Measurements from ENCODE around the gene CFAP90.

The CFAP90 gene

GRCh38 chr5:7787770-7788169, 63.2 kb downstream of the CFAP90 start:
- Mint-ChIP-seq H3K27me3 (peaks cover 24% of the 10 kb centered on the region), H3K9me3 (ENCODE audit: low read depth) (no peaks in the 10 kb centered on the region), H3K4me1 (ENCODE audit: low read depth) (no peaks in the 10 kb centered on the region), H3K36me3 (no peaks in the 10 kb centered on the region), H3K27ac (no peak overlapping the region), H3K4me3 (no peak overlapping the region)

- Mint-ChIP-seq H3K4me3 (no peak overlapping the region), H3K27ac (no peak overlapping the region), H3K4me1 (ENCODE audit: low read depth) (peaks cover under 1% of the 10 kb centered on the region), H3K9me3 (ENCODE audit: low read depth) (no peaks in the 10 kb centered on the region), H3K27me3 (peaks cover 43% of the 10 kb centered on the region), H3K36me3 (no peaks in the 10 kb centered on the region)
Observed at GRCh38 chr5:7784683-7785380, 66.1 kb downstream of the CFAP90 start.

GRCh38 chr5:7781899-7782298, 69.0 kb downstream of the CFAP90 start:
- H3K27me3 Mint-ChIP-seq = peaks cover 52% of the 10 kb centered on the region

More at GRCh38 chr5:7781899-7782298, 69.0 kb downstream of the CFAP90 start:
- Mint-ChIP-seq H3K36me3 (no peaks in the 10 kb centered on the region), H3K27ac (no peak overlapping the region), H3K4me1 (ENCODE audit: low read depth) (peaks cover 16% of the 10 kb centered on the region), H3K9me3 (ENCODE audit: low read depth) (no peaks in the 10 kb centered on the region), H3K4me3 (no peak overlapping the region)
